GM19193 (cell line): Measurements from ENCODE around the gene CDC45.
A peak's percentile ranks its signal among the peaks of the same experiment; 100 is the strongest.

Experiments used
- POLR2A ChIP-seq: IDR thresholded peaks from 4 replicates; pipeline ENCODE4 v1.6.1; 2011; ENCODE audit not compliant: insufficient read depth, insufficient read length; ENCODE audit errors: extremely low read depth

Gene CDC45

DNA sequence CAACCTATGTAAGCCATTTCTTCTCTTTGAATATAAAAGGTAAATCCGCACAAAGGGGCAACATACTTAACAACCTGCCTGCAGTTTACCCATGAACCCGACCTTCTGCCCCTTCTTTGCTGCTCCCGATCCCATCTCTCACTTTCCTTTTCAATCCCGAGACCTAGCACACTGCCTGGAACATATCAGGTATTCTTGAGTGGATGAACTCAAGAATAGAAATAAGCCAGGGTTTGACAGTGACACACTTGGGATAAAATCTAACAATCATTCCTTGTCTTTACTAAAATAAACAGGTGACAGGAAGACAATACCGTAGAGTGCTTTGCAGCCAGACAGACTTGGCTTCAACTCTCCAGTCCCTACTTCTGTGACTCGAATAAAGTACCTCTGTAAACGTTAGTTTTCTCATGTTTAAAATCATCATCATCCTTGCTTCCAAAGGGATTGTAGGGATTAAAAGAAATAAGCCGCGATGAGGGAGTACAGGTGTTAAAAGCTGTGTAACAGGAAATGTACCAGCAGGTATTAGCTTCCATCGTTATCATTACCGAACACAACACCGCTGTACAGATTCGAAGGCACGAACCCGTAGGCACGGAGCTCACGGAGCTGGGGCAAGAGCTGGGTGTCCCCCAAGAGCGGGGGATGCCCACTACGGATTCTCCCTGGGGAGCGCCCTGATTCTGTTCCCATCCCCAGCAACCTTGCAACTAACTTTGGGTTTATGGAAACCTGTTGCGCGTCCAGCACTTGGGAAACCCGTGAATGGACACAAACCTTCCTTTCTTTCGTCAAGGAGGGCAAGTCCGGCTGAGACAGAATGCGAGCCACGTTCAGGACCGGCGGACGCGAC, 1.4 kb upstream of the CDC45 start:
- no peak for TF ChIP-seq POLR2A

DNA sequence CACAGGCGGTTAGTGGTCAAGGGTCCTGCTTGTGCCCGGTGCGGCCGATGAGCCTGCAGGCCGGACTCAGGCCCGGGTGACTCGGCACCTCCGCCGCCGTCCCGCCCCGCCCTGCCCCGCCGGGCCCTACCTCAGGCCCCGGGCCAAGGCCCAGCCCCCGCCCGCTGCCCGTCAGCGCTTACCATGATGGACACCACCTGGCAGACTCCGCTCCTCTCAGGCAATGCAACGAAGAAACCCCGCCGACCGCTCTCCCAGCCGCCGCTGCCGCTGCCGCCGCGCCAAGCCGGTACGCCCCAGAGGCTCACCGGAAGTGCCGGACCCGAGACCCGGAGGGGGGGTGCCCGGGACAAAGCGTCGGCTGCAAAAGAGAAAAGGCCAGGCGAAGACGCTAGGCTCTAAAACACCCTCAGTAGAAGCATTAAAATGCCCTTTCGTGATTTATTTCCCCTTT, 792 bp upstream of the CDC45 start, which contains the start of gene UFD1:
Gene UFD1 (minus strand): TSS at position 293 of the 454 bp plus-strand sequence. CDS start 108 bp downstream, at position 185.
- TF ChIP-seq POLR2A = peak; percentile 67

DNA sequence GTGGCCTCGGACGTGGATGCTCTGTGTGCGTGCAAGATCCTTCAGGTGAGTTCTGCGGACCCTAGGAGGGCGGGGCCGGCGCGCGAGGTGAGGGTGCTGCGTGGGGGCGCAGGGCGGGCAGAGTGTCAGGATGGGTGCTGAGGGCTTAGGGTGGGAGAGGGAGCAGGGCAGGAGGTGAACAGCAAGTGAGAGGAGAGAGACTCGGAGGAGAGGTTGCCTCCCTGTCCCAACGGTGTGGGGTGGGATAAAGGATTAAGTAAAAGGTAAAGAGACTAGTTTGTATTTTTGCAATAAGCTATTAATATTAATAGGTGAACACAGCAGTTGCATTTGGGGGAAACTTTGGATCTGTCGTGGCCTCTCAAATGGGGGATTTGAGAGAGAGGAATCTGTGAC, 451 bp downstream of the CDC45 start:
- no peak for TF ChIP-seq POLR2A

DNA sequence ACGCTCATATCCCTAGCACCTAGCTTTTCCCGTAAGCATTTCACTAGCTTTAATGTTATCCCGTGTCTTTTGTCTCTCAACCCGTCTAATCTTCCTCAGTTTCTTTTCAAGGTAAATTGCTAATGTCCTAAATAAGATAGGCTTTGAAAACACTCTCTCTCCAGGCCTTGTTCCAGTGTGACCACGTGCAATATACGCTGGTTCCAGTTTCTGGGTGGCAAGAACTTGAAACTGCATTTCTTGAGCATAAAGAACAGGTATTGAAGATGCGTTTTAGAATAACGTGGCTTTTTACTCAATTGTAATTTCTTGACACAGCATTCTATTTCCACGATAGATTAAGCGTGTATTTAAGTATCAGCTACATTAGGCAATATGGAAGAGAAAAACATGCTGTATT, 1.1 kb downstream of the CDC45 start:
- TF ChIP-seq POLR2A = no peak

DNA sequence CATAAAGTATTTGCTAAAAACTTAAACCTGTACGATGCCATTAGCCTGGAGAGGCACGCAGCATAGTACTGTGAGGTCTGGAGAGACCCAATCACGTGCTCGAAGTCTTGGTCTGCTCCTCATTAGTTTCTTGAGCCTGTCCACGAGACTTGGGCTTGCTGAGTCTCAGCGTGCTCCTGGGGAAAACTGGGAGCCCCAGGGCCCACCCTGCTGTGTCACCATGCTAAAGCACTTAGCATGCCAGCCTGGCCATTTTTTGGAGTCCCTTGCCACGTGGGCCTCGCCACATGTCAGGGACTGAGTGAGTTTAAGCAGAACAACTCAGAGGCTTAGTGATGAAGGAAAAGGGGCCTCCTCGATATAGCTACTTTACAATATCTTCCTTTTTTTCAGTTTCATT, 2.6 kb downstream of the CDC45 start:
- TF ChIP-seq POLR2A = no peak

DNA sequence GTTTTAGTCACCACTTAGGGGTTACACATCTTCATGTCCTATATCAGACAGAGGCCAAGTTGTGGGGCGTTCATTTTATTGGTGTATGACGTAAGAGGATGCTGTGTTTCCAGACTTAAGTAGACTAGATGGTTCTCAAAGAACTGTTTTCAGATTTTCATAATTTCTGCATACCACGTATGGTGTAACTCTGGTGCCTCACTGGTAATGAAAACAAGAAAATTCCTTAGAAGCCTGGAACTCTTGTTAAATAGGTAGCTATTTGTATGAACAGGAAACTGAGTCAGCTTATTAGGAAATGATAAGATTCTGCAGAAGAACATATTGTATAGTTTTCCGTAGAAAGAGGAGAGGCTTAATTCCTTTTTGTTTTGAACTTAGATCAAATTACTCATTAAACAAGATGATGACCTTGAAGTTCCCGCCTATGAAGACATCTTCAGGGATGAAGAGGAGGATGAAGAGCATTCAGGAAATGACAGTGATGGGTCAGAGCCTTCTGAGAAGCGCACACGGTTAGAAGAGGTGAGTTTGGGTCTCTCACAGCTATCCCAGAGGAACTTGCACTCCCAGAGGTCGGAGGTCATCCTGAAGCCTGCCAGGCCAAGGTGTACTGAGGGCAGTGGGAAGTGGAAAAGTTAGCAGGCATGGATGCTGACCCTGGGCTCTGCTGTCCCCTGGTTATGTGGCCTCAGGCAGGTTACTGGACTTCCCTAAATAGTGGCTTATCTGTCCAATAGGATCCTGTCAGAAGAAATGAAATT, 3.9 kb downstream of the CDC45 start:
- TF ChIP-seq POLR2A = no peak

DNA sequence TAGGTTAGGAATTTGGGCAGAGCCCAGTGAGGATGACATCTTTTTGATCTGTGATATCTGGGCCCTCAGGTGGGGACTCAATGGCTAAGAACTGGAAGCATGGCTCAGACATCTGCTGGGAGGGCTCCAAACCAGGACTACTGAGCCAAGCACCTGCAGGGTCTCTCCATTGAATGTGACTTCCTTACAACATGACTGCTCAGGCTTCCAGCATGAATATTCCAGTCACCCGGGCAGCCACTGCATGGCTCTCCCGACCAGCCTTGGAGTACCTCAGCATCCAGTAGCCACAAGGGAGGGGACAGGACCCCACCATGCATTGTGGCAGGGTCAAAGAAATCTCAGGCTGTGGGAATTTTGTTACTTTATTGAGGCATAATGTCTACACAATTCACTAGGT, 8.6 kb downstream of the CDC45 start:
- TF ChIP-seq POLR2A = no peak

DNA sequence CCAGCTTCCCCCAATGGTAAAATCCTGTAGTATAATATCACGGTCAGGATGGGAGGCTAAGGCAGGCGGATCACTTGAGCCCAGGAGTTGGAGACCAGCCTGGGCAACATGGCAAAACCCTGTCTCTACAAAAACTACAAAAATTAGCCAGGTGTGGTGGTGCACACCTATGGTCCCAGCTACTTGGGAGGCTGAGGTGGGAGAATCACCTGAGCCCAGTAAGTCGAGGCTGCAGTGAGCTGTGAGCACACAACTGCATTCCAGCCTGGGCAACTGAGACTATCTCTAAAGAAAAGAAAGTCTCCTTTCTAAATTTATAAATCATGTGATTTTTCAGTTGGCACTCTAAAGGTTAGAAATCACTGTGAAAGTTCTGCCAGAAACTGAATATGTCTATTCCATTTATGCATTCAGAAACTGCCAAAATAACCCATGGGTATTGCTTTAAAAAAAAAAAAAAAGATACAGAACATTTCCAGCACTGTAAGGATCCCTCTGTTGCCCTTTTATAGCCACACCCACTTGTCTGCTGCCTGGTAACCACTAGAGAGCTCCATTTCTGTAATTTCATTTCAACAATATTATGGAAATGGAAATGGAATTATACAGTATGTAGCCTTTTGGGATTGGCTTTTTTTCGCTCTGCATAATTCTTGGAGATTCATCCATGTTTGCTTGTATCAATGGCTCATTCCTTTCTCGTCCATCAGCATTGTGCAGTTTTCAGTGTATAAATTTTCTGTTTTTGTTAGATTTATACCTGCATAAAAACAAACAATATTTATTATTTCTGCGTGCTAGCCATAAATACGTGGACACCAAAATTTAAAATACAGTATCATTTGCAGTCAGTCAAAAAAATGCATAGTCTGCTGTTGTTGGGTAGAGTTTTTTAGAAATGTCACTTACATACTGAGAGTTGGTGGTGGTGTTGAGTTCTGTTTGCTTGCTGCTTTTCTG, 9.4 kb downstream of the CDC45 start:
- TF ChIP-seq POLR2A = no peak

DNA sequence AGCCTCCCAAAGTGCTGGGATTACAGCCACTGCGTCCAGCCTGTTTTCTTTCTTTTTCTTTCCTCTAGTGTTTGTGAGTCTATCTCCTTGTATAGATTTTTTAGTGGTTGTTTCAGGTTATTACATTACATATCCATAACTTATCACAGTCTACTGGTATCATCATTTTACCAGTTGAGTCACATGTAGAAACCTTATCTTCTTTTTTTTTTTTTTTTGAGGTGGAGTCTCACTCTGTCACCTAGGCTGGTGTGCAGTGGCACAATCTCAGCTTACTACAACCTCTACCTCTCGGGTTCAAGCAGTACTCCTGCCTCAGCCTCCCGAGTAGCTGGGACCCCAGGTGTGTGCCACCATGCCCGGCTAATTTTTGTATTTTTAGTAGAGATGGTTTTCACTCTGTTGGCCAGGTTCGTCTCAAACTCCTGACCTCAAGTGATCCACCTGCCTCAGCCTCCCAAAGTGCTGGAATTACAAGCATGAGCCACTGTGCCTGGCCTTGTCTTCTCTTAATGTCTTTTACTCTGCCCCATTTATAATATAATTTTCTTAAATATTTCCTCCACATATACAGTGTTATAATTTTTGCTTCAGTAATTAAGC, 11.0 kb downstream of the CDC45 start:
- no peak for TF ChIP-seq POLR2A

DNA sequence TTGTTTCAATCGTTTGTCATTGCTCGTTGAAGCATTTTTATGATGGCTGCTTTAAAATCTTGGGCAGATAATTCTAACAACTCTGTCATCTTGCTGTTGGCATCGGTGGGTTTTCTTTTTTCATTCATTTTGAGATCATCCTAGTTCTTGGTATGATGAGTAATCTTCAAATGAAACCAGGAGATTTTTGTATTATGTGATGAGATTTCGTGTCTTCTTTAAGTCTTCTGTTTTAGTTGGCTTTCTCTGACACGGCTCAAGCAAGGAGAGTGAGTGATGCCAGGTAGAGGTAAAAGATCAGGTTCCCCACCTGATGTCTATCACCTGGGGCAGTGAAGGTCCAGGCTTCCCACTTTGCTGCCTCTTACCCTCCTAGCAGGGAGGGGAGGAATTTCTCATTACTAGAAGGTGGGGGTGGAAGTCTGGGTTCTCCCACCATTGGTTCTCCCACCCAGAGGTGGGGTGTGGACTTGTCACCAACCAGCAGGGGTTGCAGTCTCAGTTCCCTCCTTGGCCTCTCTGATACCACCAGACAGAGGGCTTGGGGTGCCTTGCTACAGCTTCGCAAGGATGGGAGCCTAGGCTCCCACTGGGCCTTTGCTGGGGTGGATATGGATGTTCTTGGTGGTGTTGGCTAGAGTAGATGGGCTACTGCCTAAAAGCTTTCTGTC, 12.9 kb downstream of the CDC45 start:
- no peak for TF ChIP-seq POLR2A

DNA sequence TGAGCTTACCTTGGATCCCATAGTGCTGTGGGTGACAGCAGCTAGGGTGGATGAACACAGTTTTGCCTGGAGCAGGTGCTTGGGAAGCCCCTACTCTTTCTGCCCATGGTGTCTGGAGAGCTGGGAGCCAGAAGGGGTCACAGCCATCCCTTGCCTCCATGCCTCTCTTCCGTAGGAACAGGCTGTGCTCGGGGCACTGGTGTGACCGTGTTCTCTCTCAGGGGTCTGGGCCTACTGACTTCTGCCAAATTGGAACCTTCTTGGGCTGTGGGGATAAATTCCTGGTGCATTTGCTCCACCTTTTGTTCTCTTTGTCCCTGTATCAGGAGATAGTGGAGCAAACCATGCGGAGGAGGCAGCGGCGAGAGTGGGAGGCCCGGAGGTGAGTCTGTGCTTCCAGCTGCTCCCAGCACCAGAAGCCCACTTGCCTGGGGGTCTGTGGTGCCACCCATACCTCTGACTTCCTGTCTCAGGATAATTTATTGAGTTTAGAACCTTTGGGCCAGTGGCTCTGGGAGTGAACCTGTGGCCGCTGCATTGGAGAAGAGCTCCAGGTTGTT, 14.4 kb downstream of the CDC45 start:
- no peak for TF ChIP-seq POLR2A

DNA sequence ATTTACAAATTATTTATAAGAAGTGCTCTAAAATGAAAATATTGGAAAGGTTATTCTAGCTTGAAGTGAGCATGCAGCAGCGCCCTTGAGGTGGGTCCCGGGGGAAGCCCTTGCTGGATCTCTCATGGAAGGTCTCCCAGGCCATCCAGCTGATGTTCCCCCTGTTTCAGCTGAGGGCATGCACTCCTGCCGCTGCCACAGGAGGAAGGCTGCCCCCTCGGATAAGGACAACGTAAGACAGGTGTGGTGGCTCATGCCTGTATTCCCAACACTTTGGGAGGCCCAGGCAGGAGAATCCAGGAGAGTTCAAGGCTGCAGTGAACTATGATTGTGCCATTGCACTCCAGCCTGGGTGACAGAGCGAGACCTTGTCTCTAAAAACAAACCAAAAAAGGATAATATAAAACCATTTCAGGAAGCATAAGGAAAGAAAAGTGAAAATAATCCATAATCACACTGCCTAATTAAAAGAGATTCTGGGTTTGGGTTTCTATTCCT, 15.0 kb downstream of the CDC45 start:
- no peak for TF ChIP-seq POLR2A
